GM12875 (cell line): ENCODE results near the gene CD27.
A peak's percentile ranks its signal among the peaks of the same experiment; 100 is the strongest.
"Not testable (repeated sequence)": the region's sequence is repeated elsewhere in the genome, so short reads cannot be mapped to it uniquely, and the experiment has no call there.

Experiments
- H3K4me3 ChIP-seq: one replicate; pipeline ENCODE4 v1.5.1; 2011; ENCODE audit warnings: low read depth, low read length, control low read depth
- CTCF ChIP-seq: IDR thresholded peaks from 2 replicates; pipeline ENCODE4 v1.5.1; 2011; ENCODE audit warnings: low read depth, mild to moderate bottlenecking, control low read depth, inconsistent platforms, low read length, moderate library complexity, borderline replicate concordance; ENCODE audit not compliant: insufficient read depth

The CD27 gene

GRCh38 chr12:6476489-6476888, 31.7 kb downstream of the CD27 start:
- H3K4me3 ChIP-seq, result no peak overlapping the region
- no peak for TF ChIP-seq CTCF

DNA sequence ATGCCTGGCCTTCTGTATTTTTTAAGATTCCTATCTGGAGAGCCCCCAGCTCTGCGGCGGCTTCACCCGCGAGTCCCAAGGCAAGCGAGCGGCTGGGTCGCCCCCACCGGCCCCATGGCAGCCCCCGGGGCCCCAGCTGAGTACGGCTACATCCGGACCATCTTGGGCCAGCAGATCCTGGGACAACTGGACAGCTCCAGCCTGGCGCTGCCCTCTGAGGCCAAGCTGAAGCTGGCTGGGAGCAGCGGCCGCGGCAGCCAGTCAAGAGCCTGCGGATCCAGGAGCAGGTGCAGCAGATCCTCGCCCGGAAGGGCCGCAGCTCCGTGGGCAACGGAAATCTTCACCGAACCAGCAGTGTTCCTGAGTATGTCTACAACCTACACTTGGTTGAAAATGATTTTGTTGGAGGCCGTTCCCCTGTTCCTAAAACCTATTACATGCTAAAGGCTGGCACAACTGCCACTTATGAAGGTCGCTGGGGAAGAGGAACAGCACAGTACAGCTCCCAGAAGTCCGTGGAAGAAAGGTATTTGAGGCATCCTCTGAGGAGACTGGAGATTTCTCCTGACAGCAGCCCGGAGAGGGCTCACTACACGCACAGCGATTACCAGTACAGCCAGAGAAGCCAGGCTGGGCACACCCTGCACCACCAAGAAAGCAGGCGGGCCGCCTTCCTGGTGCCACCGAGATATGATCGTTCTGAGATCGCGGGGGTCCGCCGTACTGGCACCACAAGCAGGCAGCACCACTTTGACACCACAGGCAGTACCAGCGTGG, 33.0 kb downstream of the CD27 start:
- H3K4me3 ChIP-seq, result not testable (repeated sequence)

DNA sequence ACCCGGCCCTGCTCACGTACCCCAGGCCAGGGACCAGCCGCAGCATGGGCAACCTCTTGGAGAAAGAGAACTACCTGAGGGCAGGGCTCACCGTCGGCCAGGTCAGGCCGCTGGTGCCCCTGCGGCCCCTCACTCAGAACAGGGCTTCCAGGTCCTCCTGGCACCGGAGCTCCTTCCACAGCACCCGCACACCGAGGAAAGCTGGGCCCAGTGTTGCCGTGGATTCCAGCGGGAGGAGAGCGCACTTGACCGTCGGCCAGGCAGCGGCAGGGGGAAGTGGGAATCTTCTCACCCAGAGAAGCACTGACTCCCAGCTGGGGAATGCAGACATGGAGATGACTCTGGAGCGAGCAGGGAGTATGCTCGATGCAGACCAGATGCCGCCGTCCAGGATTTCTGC, 33.7 kb downstream of the CD27 start:
- TF ChIP-seq CTCF, result no peak
- H3K4me3 ChIP-seq, result no peak overlapping the region

DNA sequence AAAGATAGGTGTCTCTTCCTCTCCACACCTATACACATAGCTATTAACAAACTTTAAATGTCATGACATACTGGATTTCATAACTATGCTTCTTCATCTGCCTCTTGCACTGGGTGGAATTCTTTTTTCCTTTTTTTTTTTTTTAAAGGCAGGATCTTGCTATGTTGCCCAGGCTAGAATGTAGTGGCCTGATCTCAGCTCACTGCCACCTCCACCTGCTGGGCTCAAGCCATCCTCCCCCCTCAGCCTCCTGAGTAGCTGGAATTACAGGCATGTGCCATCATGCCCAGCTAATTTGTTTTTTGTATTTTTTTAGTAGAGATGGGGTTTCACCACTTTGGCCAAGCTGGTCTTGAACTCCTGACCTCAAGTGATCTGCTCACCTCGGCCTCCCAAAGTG, 43.5 kb downstream of the CD27 start:
- H3K4me3 ChIP-seq, result no peak overlapping the region

DNA sequence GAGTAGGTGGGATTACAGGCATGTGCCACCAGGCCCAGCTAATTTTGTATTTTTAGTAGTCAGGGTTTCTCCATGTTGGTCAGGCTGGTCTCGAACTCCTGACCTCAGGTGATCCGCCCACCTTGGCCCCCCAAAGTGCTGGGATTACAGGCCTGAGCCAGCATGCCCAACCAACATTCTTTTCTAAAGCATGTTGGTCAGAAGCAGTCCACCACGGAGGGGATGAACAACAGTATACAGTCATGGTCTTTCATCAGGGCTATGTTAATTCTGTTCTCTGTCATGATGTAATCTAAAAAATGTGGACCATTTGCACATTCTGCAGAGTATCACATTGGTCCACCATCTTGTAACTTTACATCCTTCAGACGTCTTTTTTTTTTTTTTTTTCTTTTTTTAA, 44.7 kb downstream of the CD27 start:
- no peak overlapping the region for H3K4me3 ChIP-seq
- TF ChIP-seq CTCF, result no peak

More for the DNA sequence above, 43.5 kb downstream of the CD27 start:
- no peak for TF ChIP-seq CTCF

DNA sequence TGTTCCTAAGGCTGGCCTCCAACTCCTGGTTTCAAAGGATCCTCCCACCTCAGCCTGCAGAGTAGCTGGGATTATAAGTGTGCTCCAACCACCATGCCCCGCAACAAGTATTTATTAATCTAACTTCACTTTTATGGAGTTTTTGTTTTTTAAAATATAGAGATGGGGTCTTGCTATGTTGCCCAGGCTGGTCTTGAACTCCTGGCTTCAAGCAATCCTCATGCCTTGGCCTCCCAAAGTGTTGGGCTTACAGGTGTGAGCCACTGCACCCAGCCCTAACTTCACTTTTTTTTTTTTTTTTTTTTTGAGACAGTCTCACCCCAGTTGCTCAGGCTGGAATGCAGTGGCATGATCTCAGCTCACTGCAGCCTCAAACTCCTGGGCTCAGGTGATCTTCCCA, 45.9 kb downstream of the CD27 start:
- not testable (repeated sequence) for H3K4me3 ChIP-seq

DNA sequence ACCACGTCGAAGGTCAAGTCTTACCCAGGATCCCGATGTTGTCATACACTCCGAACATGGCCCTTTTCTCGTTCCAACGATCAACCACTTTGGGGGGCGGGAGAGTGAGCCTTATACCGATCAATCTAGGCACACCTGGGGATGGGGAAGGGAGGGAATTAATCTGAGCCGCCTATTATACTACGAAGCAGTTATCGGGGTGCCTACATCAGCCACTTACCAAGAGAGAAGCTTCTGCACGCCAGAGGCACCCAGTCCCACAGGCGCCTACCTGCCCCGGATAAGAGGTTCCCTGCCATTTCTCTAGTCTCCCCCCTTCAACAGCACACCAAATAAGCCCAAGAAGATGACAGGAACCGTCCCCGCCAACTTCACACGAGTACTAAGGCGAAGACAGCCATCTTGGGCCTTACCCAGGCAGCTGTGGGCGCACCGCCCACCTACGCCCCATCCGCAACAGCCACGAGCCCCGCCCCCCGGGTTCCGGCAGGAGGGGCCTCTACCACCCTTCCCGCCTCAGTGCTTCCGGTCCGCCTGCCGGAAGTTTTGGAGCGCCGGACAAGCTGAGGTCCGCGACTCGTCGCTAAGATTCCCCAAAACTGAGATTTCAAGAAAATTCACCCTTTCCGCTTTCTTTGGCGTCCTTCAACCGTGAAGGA, 48.2 kb downstream of the CD27 start, which contains the start of gene MRPL51:
Gene MRPL51 (minus strand): TSS at position 425 of the 659 bp plus-strand sequence. CDS start 126 bp downstream, at position 299.
- H3K4me3 ChIP-seq, result peak within 1 kb of the TSS; percentile 88
- TF ChIP-seq CTCF, result no peak
